Stimulated activated CD8-positive, alpha-beta memory T cell treated with anti-CD3 and anti-CD28 coated beads, Interleukin-7, amount 100 ng/mL, for 1 hour (primary cell): ENCODE measurements around the gene RAMAC.
"Not testable (repeated sequence)": the region's sequence is repeated elsewhere in the genome, so short reads cannot be mapped to it uniquely, and the experiment has no call there.

ENCODE experiments used
- DNase-seq, 2 donors: peaks; one replicate each; pipeline ENCODE4 v3.0.0-alpha.2; 2020; ENCODE audit warnings: low read depth in 2 of 2

RAMAC gene

DNA sequence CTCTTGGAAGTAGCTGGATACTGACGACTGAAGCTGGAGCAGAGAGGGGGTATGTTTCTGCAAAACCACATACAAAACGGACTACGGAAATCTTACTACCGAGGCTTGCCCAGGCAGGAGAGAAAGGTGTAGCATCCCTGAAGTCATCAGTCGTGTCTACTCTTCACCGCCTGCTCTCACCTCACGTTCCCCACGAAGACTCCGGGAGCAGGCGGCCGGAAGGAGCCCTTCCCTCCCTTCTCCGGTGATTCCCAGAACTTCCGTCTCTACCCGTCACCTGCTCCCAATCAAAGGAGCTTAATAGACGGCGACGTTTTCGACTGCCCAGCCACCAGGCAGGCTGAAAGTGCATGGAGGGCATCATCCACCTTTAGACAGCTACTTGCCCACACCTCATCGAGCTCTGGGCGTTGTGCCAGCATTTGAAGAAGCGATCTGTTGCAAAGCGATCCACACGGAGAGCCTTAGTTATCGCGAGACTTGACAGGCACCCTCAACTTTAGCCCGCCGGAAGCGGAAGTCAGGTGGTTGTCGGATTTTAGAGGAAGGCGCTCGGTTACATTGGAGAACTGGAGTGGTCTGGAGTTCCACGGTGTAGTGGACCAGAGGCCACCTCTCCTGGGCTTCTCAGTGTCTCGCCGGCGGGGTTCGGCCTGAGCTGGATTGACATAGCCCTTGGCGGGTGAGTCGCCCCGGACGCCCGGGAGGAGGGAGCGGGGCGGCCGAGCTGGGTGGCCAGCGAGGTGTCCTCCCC is at the start of gene RAMAC:
RAMAC (plus strand) TSS at position 523 of the 754 bp plus-strand sequence. CDS start 2,809 bp downstream, outside the sequence.
- peak; percentile 75 to 80 for DNase-seq

DNA sequence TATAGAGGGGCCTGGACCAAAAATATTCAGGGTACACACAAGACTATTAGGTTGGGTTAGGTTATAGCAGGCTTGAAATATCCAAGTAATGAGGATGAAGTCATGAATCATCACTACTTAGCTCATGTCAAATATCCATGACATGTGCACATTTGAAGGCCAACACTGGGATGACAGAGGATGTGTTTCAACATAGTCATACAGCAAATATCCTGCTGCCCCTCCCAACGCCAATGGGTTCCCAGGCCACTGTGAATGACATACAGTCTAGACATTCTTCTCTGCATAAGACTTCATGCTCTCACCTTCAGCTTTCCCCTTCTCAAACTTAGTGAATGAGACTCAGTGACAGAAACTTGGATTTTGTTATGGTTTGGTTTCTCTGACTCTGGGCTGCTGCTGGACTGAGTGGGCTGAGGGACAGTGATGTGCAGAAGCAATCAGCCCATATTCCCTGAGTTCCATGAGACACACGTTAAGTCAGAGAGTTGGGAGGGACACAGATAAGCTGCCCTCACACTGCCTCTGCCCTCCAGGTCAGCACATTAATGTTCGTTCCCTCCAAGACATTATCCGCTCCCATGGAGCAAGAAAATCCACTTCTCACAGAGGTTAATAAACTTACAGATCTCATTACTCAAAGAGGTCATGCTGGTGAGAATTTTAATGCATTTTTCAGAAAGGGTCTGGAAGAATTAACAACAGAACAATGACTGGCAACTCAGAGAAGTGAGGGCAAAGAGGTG is 48.9 kb upstream of the RAMAC start:
- DNase-seq: no peak

DNA sequence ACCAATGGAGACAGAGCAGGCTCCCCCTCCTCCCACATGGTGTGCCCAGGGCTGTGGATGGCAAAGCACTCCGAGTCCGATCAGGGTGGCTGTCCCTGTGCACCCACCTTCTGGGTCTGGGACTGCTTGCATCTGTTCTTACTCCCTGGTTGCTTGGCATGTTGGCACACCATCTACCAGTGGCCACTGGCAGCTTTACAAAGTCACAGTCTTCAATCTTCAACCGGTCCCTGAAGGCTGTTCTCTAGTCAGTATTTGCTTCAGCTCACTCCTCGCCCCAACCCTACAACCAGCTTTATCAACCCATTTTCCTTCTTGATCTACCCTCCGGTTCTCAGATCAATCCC is 48.3 kb upstream of the RAMAC start:
- no peak for DNase-seq

DNA sequence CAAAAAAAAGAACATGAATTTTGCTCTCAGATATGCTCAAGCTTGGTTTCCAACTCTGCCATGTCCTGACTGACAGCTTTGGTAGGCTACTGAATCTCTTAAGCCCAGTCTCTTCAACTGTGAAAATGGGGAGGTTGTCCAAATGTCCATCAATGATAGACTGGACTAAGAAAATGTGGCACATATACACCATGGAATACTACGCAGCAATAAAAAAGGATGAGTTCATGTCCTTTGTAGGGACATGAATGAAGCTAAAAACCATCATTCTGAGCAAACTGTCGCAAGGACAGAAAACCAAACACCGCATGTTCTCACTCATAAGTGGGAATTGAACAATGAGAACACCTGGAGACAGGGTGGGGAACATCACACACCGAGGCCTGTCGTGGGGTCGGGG is 46.3 kb upstream of the RAMAC start:
- DNase-seq: not testable (repeated sequence)

DNA sequence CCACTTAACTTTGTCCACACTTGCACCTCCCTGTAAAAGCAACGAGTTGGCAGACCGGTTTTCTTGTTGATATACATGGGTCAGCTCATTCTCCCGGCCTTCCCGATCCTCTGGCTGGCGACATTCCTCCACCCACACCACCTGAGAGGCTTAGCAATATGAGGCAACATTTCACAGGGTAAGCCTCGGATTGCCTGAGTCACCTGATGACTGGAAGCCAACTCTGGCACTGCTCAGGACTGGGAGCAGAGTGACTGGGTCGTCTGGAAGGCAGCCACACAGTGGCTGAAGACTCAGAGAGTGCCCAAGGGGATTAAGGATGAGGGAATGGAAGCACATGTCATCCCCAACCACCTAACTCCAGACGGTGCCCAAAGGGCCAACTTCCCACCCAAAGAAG is 43.3 kb upstream of the RAMAC start:
- DNase-seq: no peak

DNA sequence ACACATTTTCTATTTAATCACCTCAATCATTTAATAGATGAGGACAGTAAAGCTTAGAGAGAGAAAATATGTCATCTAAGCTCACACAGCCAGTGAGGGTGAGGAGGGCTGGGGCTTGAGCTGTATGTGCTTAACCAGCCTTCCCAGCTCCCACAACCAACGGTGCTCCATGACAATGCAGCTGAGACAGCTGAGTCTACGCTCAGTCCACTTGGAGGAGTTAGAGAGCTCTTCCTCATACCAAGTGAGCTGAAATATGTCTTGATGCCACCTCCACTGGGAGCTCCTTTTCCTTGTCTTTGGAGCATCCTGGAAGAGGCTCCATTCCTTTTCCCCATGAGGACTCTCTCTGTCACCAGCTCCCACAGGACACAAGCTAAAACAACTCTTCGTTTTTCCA is 42.8 kb upstream of the RAMAC start:
- no peak for DNase-seq

DNA sequence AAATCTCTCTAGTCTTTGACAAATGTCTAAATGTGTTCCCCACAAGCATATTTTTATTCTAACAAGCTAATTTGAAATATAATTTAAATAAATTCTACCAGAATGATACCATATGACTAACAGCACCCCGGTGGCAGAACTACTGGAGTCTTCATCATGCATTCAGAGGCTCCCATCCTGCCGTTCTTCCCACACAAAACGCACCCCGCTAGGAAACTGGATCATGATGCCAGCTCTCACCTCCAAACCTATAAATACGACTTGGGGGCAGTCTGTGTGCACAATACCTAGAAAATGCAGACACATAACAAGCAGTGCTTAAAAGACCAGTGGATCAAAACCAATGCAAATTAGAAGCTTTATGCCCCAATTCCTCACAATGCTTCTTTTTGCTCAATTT is 42.0 kb upstream of the RAMAC start:
- no peak for DNase-seq

DNA sequence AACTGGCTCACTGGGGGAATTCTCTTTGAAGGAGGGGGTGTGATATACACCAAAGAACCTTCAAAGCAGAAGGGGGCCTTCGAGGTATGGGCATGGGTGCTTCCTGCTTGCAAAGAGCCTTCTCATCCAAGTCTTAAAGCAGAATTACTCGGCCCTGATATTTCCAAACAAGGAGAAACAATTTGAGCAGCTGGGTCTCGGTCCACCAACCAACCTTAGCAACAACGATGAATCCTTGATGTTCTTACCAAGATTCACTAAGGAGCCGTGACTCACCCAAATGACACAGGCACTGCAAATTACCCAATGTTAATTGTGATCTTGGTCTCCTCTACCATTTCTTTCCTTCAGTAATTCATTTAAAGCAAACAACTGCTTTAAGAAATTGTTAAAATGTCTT is 41.2 kb upstream of the RAMAC start:
- DNase-seq: no peak

DNA sequence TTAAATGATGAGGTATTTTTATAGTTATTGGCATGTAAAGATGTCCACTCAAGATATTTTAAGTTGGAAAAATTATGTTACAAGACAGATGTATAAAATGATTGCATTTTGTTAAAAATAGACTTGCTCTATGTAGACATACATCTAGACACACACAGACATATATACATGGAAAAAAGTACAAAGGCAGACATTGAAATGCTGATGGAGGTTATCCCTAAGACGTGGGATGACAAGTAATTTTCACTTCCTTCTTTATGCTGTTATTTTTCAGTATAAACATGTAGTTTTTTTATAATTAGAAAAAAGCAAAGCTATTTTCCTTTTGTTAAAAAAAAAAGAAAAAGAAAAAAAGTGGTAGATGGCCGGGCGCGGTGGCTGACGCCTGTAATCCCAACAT is 40.7 kb upstream of the RAMAC start:
- no peak for DNase-seq

DNA sequence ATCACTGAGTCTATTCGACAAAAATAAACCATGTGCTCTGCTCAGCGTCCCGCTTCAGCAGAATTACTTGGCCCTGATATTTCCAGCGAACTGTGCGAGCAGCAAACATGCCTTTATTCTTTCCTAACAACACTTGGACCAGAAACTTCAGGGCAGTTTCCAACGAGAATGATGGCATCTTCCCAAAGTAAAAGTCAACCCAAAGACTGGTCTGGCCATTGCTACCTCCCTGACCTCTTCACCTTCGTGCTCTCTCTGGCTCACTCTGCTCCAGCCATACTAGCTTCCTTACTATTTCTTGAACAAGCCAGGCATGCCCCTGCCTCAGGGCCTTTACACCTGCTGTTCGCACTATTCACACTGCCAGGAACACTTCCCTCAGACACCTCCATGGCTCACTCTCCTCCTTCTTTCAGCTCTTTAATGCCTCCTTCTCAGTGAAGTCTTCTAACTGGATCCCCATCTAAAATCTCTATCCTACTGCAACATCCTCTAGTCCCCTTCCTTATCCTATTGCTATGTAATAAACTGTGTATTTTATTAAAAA is 39.8 kb upstream of the RAMAC start:
- DNase-seq: no peak

DNA sequence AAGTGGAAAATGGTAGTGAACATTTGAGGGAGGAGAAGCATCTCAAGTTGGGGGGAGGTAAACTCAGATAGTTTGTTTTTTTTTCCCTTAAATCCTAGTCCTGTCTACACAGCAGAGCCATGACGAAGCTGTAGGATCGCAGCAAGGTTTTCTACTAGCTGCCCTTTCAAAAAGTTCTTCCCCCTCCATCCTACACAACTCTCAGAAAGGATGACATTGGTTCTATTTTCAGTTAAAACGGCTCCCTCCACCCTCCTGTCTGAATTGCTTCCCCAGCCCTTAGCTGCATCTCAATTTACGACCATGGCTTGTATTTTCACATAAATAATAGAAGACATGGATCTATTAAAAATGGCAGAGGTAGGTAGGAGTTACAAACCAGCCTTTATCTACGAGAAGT is 35.7 kb upstream of the RAMAC start:
- DNase-seq: no peak

DNA sequence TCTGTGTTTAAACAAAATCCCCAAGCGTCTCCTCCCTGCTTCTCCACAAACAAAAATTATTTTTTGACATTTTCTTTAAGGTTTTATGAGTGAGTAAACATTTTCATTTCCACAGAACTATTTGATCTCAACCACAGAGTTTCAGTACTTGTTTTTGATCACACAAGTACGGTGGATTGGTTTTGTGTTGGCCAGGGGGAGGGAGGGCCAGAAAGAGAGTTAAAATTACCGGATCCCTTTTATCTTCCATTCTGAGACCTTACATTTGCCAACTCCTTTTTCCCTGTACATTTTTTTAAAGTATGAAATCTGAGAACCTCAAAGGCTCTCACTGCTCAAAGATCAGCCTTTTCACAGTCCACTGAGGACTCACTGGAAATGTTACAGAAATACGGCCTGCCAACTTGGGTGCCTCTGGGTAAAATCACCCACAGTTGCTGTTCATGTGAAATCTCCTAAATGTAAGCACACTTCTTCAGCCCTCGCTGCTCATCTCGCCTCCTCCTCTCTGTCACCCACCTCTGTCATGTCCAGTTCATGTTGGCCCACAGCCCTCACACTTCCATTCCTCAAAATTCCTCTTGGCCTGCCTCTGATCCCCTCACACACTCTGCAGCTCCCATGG is 35.2 kb upstream of the RAMAC start:
- no peak for DNase-seq

DNA sequence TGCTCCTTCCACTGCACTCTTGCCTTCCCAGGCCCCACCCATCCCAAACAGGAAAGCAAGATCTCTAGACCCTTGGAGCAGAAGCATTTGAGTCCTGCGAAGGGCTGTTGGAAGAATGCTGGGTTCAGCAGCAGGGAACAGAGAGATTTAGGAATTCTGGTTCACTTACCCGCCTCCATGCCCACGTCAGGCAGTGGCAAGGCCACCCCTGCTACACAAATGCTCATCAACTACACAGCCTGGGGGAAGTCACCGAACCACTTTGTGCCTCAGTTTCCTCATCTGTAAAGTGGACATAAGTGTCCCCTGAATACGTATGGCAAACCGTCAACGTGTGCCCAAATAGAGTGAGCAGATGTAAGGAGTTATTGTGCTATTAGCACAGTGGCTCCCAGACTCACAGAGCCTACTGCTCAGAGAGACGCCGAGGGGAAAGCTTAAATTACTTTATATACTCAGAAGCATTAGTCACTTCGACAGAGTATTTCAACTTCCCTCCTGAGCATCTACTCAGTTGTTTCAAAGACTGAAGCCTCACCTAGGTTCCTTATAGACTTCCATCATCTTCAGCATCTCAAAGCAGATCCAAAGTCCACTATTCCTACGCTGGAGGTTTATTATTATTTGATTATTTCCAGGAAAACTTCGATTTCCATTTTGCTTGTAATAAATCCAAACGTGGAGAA is 34.4 kb upstream of the RAMAC start:
- DNase-seq: no peak

DNA sequence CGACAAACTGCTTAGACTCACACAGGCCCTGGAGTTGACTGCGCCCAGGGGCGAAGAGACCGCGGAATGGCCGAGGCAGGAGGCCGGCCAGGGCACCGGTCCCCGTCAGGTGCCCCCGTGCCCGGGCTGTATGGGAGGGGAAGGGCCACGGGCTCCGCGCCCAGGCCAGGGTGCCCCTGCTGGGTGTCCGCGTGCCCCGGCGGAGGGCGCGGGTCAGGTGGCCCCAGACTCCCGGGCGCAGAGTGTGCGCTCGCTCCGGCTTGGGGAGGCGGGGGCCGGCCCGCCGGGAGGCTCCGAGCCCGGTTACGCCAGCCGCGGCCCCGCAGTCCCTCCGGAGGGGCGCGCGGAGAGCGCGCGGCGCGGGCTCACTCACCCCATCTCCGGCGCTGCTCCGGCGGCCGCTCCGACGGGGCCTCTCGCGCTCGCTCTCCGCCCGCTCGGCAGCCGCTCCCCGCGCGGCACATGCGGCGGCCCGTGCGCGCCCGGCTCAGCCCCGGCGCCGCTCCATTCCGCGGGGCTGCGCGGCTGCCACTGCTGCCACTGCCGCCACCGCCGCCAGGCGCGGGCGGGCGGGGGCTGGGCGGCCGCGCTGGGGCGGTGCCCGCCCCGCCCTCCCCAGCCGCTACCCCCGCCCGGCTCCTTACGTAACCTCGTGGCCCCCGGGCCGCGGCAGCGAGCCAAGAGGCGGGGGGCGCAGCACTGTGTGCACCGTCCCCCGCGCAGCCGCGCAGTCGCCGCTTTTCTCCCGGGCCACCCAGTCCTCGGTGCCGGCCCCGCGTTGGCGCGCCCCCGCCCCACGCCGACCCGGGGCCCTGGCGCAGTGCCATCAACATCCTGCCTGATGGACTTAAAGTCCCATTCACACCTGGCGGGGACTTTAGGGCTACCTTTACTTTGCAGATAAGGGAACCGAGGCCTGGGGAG is 33.6 kb upstream of the RAMAC start, which contains the start of gene HOMER2:
HOMER2 (minus strand) TSS at position 563 of the 924 bp plus-strand sequence; CDS start at position 378, 185 bp downstream.
- DNase-seq: no peak

DNA sequence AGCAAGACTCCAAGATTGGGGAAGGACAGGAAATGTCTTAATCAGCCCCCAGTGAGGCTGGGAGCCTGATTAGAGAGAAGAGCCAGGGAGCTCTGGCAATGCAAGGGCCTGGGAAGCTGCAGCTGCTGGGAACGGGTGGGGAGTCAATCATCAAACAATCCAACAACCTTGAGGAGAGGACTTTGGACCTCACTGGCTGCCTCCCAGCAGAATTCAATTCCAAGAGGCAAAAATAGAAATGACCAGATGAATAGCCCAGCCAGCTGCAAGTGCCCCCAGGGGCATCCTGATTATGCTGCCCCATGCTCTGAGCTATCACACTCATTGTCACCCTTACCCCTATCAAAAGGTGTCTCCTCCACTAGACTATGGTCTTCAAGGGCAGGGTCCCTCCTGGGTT is 27.4 kb upstream of the RAMAC start:
- DNase-seq: no peak

DNA sequence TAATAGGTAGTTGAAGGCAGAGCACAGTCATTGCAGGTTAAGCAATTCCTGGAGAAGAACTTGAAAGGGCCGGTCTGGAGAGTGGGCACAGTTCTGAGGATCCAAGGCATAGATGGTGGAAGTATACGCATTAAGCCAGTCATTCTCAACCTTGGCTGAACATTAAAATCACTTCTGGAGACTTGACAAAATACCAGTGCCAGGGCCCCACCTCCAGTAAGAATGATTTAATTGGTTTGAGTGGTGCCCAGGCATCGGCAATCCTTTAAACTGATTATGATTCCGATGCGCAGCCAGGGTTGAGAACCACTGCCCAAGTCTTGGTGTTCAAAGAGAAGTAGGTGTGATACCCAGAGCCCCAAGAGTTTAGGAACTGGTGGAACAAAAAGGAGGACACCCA is 26.6 kb upstream of the RAMAC start:
- DNase-seq: no peak

DNA sequence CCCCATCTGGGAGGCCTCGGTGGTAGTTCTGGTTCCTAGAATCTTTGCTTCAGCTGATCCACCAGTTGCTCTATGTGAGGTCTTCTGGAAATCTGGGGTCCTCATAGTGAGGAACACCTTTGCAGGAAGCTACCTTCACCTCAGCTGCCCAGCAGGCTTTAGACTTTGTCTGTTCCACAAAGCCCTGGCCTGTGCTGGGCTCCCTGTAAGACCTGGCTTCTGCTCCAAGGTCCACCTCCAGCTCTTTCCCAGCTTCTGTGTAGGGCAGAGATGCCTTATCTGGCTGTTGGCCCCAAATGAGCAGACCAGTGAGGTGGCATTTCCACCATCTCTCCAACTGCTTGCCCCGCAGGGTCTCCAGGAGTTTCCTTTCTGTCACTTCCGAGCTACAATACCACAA is 25.2 kb upstream of the RAMAC start:
- DNase-seq: no peak

DNA sequence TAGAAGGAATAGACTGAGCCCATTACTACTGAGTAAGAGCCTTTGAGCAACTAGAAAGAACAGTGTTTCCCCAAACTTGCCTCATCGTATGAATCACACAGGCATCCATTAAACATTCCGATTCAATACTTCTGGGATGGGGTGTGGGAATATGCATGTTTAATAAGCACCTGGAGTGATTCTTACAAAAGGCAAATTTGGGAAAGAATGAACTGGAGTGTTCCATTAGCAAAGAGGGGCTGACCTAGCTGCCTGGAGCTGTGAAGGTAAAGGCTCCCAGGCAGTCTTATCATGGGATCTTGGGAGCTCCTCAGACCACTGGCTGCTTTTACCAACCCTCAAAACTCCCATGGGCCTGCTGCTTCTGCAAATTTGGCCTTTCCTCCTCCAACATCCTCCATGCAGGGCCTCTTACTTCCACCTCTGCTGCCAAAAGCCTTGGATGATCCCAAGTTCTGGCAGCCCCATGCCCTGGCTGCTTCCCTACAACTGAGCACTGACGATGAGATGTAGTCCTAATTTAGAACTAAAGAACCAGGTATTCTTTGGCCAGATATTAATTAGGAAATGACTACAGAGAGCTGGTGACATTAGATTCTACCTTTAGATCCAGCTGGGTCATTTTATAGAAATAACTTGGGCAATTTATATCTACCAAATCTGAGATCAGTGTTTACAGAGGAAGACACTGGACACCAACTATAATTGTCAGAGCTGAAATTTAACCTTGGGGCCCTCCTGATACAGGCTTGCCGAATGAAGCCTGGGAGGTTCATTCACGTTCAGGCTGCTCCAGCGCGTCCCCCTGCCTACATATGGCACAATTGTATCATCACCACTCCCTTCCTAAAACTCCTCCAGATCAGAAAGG is 22.3 kb upstream of the RAMAC start:
- no peak for DNase-seq

DNA sequence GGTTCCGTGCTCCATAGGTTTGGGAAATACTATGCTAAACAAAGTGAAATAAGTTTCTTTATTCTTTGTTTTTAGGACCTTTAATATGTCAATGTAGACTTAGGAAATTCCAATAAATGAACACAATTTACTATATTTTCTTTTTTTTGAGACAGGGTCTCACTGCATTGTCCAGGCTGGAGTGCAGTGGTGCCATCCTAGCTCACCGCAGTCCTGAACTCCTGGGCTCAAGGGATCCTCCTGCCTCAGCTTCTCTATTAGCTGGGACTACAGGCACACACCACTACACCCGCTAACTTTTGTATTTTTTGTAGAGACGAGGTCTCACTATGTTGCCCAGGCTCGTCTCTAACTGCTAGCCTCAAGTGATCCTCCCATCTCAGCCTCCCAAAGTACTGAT is 21.1 kb upstream of the RAMAC start:
- no peak for DNase-seq

DNA sequence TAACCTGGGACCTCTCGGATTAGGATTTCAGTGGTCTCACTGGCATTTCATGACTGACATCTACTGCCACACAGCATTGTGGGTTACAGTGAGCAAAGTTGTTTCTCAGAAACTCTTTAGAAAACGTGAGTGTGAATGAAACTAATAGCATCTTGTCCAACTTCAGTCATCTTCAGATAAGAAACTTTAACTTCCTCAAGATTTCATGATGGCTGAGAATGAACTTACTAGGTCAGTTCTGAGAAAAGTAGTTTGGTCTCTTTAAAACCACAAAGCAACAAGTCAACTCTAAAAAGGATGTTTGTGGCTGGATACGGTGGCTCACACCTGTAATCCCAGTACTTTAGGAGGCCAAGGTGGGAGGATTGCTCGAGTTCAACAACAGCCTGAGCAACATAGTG is 19.3 kb upstream of the RAMAC start:
- no peak for DNase-seq
